ENCODE measurements around the gene UBN1. TPM values are rescaled to one million over a fixed set of nuclear protein-coding genes. Genes with fewer than 3 reads are reported as not detected.
"Not testable (repeated sequence)": the region's sequence is repeated elsewhere in the genome, so short reads cannot be mapped to it uniquely, and the experiment has no call there.

UBN1 gene
- total and polyA plus RNA-seq, 2 experiments from 2014 or later, result 21.4 to 33.4 TPM

- Histone ChIP-seq H3K4me3 (no peak overlapping the region), H3K36me3 (no peaks in the 10 kb centered on the region), H3K4me1 (ENCODE audit: low read depth) (peaks cover 4% of the 10 kb centered on the region), H3K27ac (no peak overlapping the region), H3K27me3 (no peaks in the 10 kb centered on the region), H3K9me3 (ENCODE audit: low read depth) (no peaks in the 10 kb centered on the region)
- no peak for TF ChIP-seq CTCF (IDR thresholded peaks at IDR 0.05; ENCODE audit: low read depth, low read length)
- no peak for DNase-seq (ENCODE audit: low read depth in 1 of 2, low spot score in 1 of 2)
Observed at GRCh38 chr16:4927661-4928060, 80.4 kb downstream of the UBN1 start.

- no peaks in the 10 kb centered on the region for H3K36me3 ChIP-seq
- H3K4me3 ChIP-seq, result no peak overlapping the region
- H3K27ac ChIP-seq, result no peak overlapping the region
- DNase-seq (ENCODE audit: low read depth in 1 of 2, low spot score in 1 of 2), result no peak
- H3K4me1 ChIP-seq (ENCODE audit: low read depth), result peaks cover 4% of the 10 kb centered on the region
- no peak for TF ChIP-seq CTCF (IDR thresholded peaks at IDR 0.05; ENCODE audit: low read depth, low read length)
- no peaks in the 10 kb centered on the region for H3K27me3 ChIP-seq
- H3K9me3 ChIP-seq (ENCODE audit: low read depth), result no peaks in the 10 kb centered on the region
Observed at GRCh38 chr16:4928227-4928626, 80.9 kb downstream of the UBN1 start.

GRCh38 chr16:4929619-4930018 lies 82.3 kb downstream of the UBN1 start:
- not testable (repeated sequence) for DNase-seq (ENCODE audit: low read depth in 1 of 2, low spot score in 1 of 2); H3K27ac ChIP-seq; H3K27me3 ChIP-seq; H3K4me3 ChIP-seq; H3K36me3 ChIP-seq; H3K9me3 ChIP-seq (ENCODE audit: low read depth); H3K4me1 ChIP-seq (ENCODE audit: low read depth)

GRCh38 chr16:4931381-4931780 lies 84.1 kb downstream of the UBN1 start:
- no peaks in the 10 kb centered on the region for H3K27me3 ChIP-seq
- no peak for TF ChIP-seq CTCF (IDR thresholded peaks at IDR 0.05; ENCODE audit: low read depth, low read length)
- DNase-seq (ENCODE audit: low read depth in 1 of 2, low spot score in 1 of 2), result no peak
- no peaks in the 10 kb centered on the region for H3K4me1 ChIP-seq (ENCODE audit: low read depth)
- no peak overlapping the region for H3K27ac ChIP-seq
- no peaks in the 10 kb centered on the region for H3K36me3 ChIP-seq
- no peak overlapping the region for H3K4me3 ChIP-seq
- H3K9me3 ChIP-seq (ENCODE audit: low read depth), result no peaks in the 10 kb centered on the region

Other genes starting within 250 kb of the UBN1 start
- 33.6 and 42.9 TPM in 2 replicates for gene UBALD1, start 232.6 kb upstream of the UBN1 start, total RNA-seq
- gene UBALD1, start 232.6 kb upstream of the UBN1 start, polyA plus RNA-seq, result 46.6 and 47.3 TPM in 2 replicates
- 58.2 and 66.6 TPM in 2 replicates for gene MGRN1, start 222.7 kb upstream of the UBN1 start, total RNA-seq
- 42.6 and 47.2 TPM in 2 replicates for gene MGRN1, start 222.7 kb upstream of the UBN1 start, polyA plus RNA-seq
- 84.4 and 139 TPM in 2 replicates for gene NUDT16L1, start 153.9 kb upstream of the UBN1 start, total RNA-seq
- gene NUDT16L1, start 153.9 kb upstream of the UBN1 start, polyA plus RNA-seq, result 141 and 157 TPM in 2 replicates
- 38.7 and 40.3 TPM in 2 replicates for gene ANKS3, start 113.2 kb upstream of the UBN1 start, total RNA-seq
- 35.2 and 37.6 TPM in 2 replicates for gene ANKS3, start 113.2 kb upstream of the UBN1 start, polyA plus RNA-seq
- gene DNAAF8, start 112.9 kb upstream of the UBN1 start, total RNA-seq, result 0.77 and 1.2 TPM in 2 replicates
- 0.07 and 1.2 TPM in 2 replicates for gene DNAAF8, start 112.9 kb upstream of the UBN1 start, polyA plus RNA-seq
- gene ZNF500, start 80.3 kb upstream of the UBN1 start, total RNA-seq, result 20.4 and 32.7 TPM in 2 replicates
- 17.0 and 23.8 TPM in 2 replicates for gene ZNF500, start 80.3 kb upstream of the UBN1 start, polyA plus RNA-seq
- 1.7 and 2.9 TPM in 2 replicates for gene SEPTIN12, start 59.1 kb upstream of the UBN1 start, total RNA-seq
- gene SEPTIN12, start 59.1 kb upstream of the UBN1 start, polyA plus RNA-seq, result 2.2 and 7.3 TPM in 2 replicates
- gene SMIM22, start 52.1 kb upstream of the UBN1 start, total RNA-seq, result not detected in 2 replicates
- gene SMIM22, start 52.1 kb upstream of the UBN1 start, polyA plus RNA-seq, result 0.41 and 5.3 TPM in 2 replicates
- gene ROGDI, start 44.8 kb upstream of the UBN1 start, total RNA-seq, result 146 and 161 TPM in 2 replicates
- 173 and 220 TPM in 2 replicates for gene ROGDI, start 44.8 kb upstream of the UBN1 start, polyA plus RNA-seq
- gene GLYR1, start 193 bp upstream of the UBN1 start, total RNA-seq, result 38.0 and 44.3 TPM in 2 replicates
- gene GLYR1, start 193 bp upstream of the UBN1 start, polyA plus RNA-seq, result 52.1 and 65.5 TPM in 2 replicates
- 6.4 and 10.8 TPM in 2 replicates for gene PPL, start 89.7 kb downstream of the UBN1 start, total RNA-seq
- gene PPL, start 89.7 kb downstream of the UBN1 start, polyA plus RNA-seq, result 7.5 and 8.4 TPM in 2 replicates
- 0.21 and 0.35 TPM in 2 replicates for gene SEC14L5, start 110.8 kb downstream of the UBN1 start, total RNA-seq
- gene SEC14L5, start 110.8 kb downstream of the UBN1 start, polyA plus RNA-seq, result not detected in 2 replicates
- gene NAGPA, start 186.5 kb downstream of the UBN1 start, total RNA-seq, result 23.0 and 24.6 TPM in 2 replicates
- 9.8 and 10.8 TPM in 2 replicates for gene NAGPA, start 186.5 kb downstream of the UBN1 start, polyA plus RNA-seq
- gene C16orf89, start 218.5 kb downstream of the UBN1 start, total RNA-seq, result 0.49 TPM in 1 of 2 replicates, not detected in the other
- gene C16orf89, start 218.5 kb downstream of the UBN1 start, polyA plus RNA-seq, result 0.62 TPM in 1 of 2 replicates, not detected in the other
- gene ALG1, start 224.4 kb downstream of the UBN1 start, total RNA-seq, result 16.7 and 26.5 TPM in 2 replicates
- 20.0 and 20.2 TPM in 2 replicates for gene ALG1, start 224.4 kb downstream of the UBN1 start, polyA plus RNA-seq

Data from cardiac muscle cell (in vitro differentiated cells and primary cell).